HG02798 (cell line): ENCODE measurements around the gene PFKM.
"Not testable (repeated sequence)": the region's sequence is repeated elsewhere in the genome, so short reads cannot be mapped to it uniquely, and the experiment has no call there.

Experiments
- ATAC-seq: cut with Tn5 transposase; IDR thresholded peaks from one replicate; pipeline ENCODE4 v1.9.1; 2021; ENCODE audit warnings: mild to moderate bottlenecking; ENCODE audit not compliant: unreplicated experiment, poor library complexity

Gene PFKM

GRCh38 chr12:48155786-48156185 is 36.6 kb downstream of the PFKM start:
- ATAC-seq = not testable (repeated sequence)

- ATAC-seq = no peak
Observed at GRCh38 chr12:48156652-48157017, 37.5 kb downstream of the PFKM start.

GRCh38 chr12:48157018-48157888 is 38.1 kb downstream of the PFKM start, which contains the start of gene ASB8:
ASB8 (minus strand) TSS chr12:48157515; CDS start chr12:48153496, 4,019 bp downstream.
- ATAC-seq = peak; percentile 92

- no peak for ATAC-seq
Observed at GRCh38 chr12:48157889-48158370, 38.8 kb downstream of the PFKM start.

- ATAC-seq = no peak
Observed at GRCh38 chr12:48160046-48160445, 40.9 kb downstream of the PFKM start.

- ATAC-seq = no peak
Observed at GRCh38 chr12:48160807-48161206, 41.6 kb downstream of the PFKM start.

GRCh38 chr12:48163150-48163747 is 44.1 kb downstream of the PFKM start:
- ATAC-seq = no peak

- ATAC-seq = no peak
Observed at GRCh38 chr12:48164451-48164850, 45.3 kb downstream of the PFKM start.

GRCh38 chr12:48165089-48165981 is 46.2 kb downstream of the PFKM start:
- ATAC-seq = peak; percentile 53

GRCh38 chr12:48169011-48169410 is 49.8 kb downstream of the PFKM start:
- no peak for ATAC-seq

- ATAC-seq = no peak
Observed at GRCh38 chr12:48175613-48176416, 56.7 kb downstream of the PFKM start.

- ATAC-seq = no peak
Observed at GRCh38 chr12:48176417-48176751, 57.2 kb downstream of the PFKM start.

- ATAC-seq = no peak
Observed at GRCh38 chr12:48177982-48178381, 58.8 kb downstream of the PFKM start.

- no peak for ATAC-seq
Observed at GRCh38 chr12:48179466-48179865, 60.3 kb downstream of the PFKM start.

GRCh38 chr12:48180424-48180823 is 61.3 kb downstream of the PFKM start:
- no peak for ATAC-seq

- ATAC-seq = no peak
Observed at GRCh38 chr12:48180857-48181495, 61.8 kb downstream of the PFKM start.

GRCh38 chr12:48182631-48183030 is 63.5 kb downstream of the PFKM start:
- ATAC-seq = no peak

- peak; percentile 72 for ATAC-seq
Observed at GRCh38 chr12:48183091-48183875, 64.1 kb downstream of the PFKM start, which contains the start of gene CCDC184. CCDC184 (plus strand) TSS chr12:48183644; CDS start chr12:48184123, 479 bp downstream.
